GM19238 (cell line): ENCODE measurements around the gene SLC17A5.
"Not testable (repeated sequence)": the region's sequence is repeated elsewhere in the genome, so short reads cannot be mapped to it uniquely, and the experiment has no call there.

Experiments
- DNase-seq: peaks from one replicate; pipeline ENCODE4 v3.0.0; 2011; ENCODE audit warnings: low spot score; ENCODE audit not compliant: insufficient read length

The SLC17A5 gene

GRCh38 chr6:73618082-73618481, 35.7 kb downstream of the SLC17A5 start:
- not testable (repeated sequence) for DNase-seq

DNA sequence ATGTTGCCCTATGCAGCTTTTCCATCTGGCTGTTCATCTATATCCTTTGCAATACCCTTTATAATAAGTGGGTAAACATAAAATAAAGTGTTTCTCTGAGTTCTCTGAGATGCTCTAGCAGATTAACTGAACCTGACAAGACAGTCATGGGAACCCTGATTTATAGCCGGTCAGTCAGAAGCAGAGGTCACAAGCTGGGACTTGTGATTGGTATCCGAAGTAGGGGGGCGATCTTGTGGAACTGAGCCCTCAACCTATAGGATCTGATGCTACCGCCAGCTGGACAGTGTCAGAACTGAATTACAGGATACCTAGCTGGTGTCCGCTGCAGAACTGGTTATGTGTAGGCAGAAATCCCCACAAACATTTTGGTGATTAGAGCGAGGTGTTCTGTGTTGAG, 39.0 kb downstream of the SLC17A5 start:
- no peak for DNase-seq

DNA sequence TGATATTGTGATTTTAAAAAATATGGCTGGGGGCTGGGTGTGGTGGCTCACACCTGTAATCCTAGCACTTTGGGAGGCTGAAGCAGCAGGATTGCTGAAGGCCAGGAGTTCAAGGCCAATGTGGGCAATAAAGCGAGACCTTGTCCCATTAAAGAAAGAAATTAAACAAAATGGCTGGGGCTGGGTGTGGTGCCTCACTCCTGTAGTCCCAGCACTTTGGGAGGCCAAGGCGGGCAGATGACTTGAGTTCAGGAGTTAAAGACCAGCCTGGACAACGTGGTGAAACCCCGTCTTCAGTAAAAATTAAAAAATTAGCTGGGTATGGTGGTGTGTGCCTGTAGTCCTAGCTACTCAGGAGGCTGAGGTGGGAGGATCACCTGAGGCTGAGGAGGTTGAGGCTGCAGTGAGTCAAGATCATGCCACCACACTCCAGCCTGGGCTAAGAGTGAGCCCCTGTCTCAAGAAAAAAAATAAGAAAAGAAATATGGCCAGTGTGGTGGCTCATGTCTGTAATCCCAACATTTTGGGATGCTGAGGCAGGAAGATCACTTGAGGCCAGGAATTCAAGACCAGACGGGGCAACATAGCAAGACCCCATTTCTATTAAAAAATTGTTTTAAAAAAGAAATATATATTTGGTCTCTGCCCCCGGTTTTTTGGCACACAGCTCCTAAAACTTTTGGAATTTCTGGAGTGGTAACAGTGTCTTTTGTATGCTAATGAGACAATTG, 39.8 kb downstream of the SLC17A5 start:
- DNase-seq: no peak

DNA sequence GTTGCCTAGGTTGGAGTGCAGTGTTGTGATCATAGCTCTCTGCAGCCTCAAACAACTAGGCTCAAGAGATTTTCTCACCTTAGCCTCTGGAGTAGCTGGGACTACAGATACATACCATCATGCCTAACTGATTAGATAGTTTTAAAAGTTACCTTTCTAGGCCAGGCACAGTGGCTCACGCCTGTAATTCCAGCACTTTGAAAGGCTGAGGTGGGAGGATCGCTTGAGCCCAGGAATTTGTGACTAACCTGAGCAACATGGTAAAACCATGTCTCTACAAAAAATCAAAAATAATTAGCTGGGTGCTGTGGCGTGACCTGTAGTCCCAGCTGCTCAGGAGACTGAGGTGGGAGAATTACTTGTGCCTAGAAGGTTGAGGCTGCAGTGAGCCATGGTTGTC, 41.2 kb downstream of the SLC17A5 start:
- no peak for DNase-seq

GRCh38 chr6:73610444-73611275, 43.1 kb downstream of the SLC17A5 start:
- no peak for DNase-seq

GRCh38 chr6:73608761-73609160, 45.0 kb downstream of the SLC17A5 start:
- no peak for DNase-seq

GRCh38 chr6:73606428-73606827, 47.4 kb downstream of the SLC17A5 start:
- no peak for DNase-seq

GRCh38 chr6:73604461-73604860, 49.3 kb downstream of the SLC17A5 start:
- DNase-seq: no peak

- no peak for DNase-seq
Observed at GRCh38 chr6:73604020-73604419, 49.8 kb downstream of the SLC17A5 start.

DNA sequence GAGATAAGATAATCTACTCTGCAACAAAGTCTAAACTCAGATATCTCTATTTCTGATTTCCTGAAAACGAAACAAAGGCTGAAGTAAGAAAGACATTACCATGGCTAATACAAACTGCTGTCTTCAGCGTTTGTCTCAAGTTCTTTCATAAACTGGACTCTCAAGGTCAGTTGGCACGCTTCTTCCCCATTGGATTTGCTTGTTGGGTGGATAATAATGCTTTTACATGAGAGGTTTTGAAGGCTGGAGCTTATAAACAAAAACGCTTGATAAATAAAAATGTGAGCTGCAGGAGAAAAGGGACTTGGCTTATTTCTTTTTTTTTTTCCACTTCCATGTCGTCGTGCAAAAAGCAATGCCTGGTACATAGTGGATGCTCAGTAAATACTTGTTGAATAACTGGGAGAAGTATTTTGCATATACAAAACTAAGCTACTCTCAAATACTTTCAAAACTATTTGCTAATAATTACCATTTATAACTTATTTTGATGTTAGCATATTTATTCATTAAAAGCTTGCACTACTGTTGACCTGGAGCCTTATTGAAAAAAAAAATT, 67.3 kb downstream of the SLC17A5 start:
- DNase-seq: no peak

DNA sequence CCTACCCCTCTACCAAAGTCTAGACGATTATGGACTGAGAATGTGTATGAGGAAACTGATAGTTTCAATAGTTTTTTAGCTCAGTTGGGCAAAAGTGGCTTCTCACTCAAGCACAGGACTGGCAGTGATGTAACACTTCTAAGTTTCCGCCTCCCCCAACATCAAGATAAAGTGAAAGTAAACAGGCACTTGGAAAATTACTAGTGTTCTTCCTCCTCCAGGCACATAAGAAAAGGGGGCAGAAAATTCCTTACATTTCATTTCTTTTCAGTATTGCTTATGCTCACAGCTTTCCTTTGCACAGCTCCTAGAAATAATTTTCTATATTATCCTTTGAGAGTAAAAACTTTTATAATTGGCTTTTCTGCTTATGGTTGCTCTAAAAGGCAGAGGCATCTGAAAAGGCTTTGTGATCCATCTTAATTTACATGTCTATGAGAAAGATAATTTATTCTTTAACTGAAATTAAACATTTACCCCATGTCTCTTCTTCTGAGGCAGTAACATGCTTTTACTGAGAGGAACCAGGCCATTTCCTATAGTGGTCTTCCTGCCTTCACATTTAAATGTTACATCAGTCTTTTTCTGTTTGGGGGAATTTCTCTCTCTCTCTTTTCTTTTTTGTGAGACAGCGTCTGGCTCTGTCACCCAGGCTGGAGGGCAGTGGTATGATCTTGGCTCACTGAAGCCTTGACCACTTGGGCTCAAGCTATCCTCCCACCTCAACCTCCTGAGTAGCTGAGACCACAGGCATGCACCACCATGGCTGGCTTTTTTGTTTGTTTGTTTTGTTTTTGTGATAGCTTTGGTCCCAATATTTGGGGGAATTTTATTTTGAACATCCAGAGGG, 68.0 kb downstream of the SLC17A5 start:
- DNase-seq: peak; percentile 35

- DNase-seq: no peak
Observed at GRCh38 chr6:73581293-73581692, 72.5 kb downstream of the SLC17A5 start.

DNA sequence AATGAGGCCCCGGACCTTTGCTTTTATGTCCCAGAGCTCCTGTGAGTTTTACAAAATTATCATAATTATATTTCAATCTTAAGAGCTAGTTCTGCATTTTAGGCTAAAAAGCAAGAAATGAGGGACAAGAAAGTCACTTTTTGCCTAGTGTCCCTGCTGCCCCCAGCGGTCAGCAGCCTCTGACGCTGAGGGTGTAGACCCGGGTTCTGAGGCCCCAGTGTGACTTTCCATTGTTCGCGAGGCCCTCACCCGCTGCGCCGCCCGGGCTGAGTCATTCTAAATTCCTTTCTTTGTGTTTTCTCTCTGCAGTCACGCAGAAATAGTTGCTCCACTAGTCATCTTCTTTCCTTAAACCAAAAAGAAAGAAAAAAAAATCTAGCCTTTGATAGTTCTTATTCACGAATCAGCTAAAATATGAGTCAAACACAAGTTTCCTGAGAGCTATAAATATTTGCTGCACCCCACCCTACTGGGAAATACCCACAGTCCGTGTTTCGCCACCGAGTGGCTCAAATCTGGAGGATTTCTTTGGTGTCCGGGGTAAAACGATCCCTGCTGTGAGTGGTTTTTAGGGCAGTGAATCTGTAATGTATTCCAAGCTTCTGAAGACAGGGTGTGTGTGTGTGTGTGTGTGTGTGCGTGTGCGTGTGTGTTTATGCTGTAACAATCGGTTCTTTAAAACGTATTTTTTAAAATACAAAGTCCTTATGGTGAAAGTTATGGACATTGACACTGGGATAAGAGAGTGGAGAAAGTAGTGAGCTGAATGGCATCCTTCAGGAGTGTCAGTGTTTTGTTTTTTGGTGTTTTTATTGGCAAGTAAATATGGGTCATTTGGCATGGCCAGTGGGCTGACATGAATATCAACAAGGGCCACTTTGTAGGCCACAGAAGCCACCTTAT, 73.3 kb downstream of the SLC17A5 start:
- peak; percentile 27 for DNase-seq

DNA sequence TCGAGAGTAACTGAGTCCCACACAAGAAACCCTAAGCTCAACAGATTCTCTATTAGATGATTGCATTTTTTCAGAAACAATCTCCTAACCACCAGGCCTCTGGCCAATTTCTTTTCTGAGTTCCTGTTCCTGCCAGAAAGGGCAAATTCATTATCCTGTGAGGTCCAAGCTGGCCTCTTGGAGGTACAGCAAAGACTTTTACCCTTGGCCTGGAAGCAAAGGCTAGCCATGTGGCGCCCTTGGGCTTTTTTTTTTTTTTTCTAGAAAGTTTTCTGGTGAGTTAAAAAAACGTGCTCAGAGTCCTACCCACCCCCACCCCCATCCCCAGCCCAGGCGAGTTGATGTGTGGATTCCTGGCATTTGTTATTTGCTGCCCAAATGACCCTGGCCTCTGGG, 73.9 kb downstream of the SLC17A5 start:
- DNase-seq: no peak

- DNase-seq: no peak
Observed at GRCh38 chr6:73579389-73579788, 74.4 kb downstream of the SLC17A5 start.

- no peak for DNase-seq
Observed at GRCh38 chr6:73577676-73578075, 76.1 kb downstream of the SLC17A5 start.

GRCh38 chr6:73572531-73572930, 81.3 kb downstream of the SLC17A5 start:
- not testable (repeated sequence) for DNase-seq

- DNase-seq: not testable (repeated sequence)
Observed at GRCh38 chr6:73571218-73572181, 82.3 kb downstream of the SLC17A5 start.

DNA sequence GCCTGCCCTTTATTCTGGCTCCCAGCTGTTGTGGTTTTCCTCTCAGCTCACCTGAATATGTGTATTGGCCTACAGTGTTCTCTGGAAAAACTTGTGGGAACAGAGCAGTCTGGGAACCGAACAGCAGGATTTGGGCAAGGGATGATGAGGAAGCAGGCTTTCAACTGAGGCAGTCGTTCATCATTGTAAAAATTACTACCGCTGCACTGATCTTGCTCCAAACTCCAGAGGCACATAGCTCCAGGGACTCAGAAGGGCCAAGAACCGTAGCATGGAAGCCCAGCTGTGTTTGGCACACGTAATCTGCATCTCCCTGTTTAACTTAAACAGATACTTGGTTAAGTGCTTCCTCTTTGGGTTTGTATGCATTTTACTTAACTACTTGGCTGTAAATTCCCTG, 84.7 kb downstream of the SLC17A5 start:
- DNase-seq: no peak
